ENCODE data around the gene RALB.

- TF ChIP-seq GATA2 (IDR thresholded peaks at IDR 0.05; ENCODE audit: low read depth, low read length) (no peak), GATA3 (IDR thresholded peaks at IDR 0.05; ENCODE audit: low read depth, low read length) (no peak)
These were observed 4.0 kb downstream of the RALB start for GRCh38 chr2:120256651-120257000.

Data from SH-SY5Y (cell line).